ENCODE data around the gene ITK.

The ITK gene

GRCh38 chr5:157212307-157212706 is 31.7 kb downstream of the ITK start:
- DNase-seq (ENCODE audit: low read depth): no peak
- no peak overlapping the region for H3K4me3 ChIP-seq (ENCODE audit: low read length)
- no peak for TF ChIP-seq CTCF (IDR thresholded peaks at IDR 0.05; ENCODE audit: insufficient read depth, low read depth, low read length, missing control alignments)

DNA sequence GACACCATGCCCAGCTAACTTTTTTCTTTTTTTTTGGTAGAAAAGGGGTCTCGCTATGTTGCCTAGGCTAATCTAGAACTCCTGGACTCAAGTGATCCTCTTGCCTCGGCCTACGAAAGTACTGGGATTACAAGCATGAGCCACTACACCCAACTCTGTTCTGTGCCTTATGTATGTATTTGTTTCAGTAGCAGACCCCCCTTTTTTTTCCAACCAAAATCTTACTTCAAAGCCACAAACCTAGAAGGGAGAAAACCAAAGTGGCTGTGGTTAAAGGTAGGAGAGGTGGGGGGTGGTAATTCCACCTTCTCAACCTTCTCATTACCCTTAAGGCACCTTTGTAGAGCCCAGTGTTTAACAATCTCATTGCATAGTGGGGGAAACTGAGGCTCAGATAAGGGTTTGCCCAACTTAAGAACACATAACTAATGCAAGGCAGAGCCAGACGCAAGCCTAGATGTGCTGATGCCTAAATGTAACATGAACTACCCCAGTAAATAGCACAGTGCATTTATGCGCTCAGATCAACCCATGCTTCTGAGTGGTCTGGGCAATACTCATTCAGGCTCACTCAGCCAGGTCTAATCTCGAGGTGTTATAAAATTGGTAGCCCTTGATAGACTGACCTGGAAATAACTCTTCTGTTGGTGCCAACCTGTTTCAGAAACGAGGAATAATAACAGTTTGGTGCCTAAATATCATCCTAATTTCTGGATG is 33.0 kb downstream of the ITK start:
- DNase-seq (ENCODE audit: low read depth): no peak
- no peak for TF ChIP-seq CTCF (IDR thresholded peaks at IDR 0.05; ENCODE audit: insufficient read depth, low read depth, low read length, missing control alignments)
- H3K4me3 ChIP-seq (ENCODE audit: low read length): no peak overlapping the region

DNA sequence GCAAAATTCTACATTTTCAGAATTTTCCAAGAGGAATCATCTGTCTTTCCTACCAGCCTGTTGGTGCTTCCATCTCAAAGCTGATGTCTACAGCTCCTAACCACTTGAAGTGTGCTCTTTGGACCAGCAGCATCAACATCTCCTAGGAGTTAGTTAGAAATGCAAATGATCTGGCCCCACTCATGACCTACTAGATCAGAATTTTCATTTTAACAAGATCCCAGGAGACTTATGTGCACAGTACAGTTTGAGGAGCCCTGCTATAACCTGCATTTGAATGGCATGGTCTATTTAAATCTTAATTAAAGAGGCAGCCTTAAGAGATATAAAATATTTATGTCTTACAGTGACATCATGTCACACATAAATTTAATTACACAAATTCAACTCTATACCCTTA is 33.8 kb downstream of the ITK start:
- DNase-seq (ENCODE audit: low read depth): no peak
- TF ChIP-seq CTCF (IDR thresholded peaks at IDR 0.05; ENCODE audit: insufficient read depth, low read depth, low read length, missing control alignments): no peak
- H3K4me3 ChIP-seq (ENCODE audit: low read length): no peak overlapping the region

GRCh38 chr5:157214861-157215513 is 34.3 kb downstream of the ITK start:
- DNase-seq (ENCODE audit: low read depth): no peak
- H3K4me3 ChIP-seq (ENCODE audit: low read length): no peak overlapping the region
- no peak for TF ChIP-seq CTCF (IDR thresholded peaks at IDR 0.05; ENCODE audit: insufficient read depth, low read depth, low read length, missing control alignments)

GRCh38 chr5:157215514-157216167 is 35.0 kb downstream of the ITK start:
- DNase-seq (ENCODE audit: low read depth): no peak
- TF ChIP-seq CTCF (IDR thresholded peaks at IDR 0.05; ENCODE audit: insufficient read depth, low read depth, low read length, missing control alignments): no peak
- H3K4me3 ChIP-seq (ENCODE audit: low read length): no peak overlapping the region

DNA sequence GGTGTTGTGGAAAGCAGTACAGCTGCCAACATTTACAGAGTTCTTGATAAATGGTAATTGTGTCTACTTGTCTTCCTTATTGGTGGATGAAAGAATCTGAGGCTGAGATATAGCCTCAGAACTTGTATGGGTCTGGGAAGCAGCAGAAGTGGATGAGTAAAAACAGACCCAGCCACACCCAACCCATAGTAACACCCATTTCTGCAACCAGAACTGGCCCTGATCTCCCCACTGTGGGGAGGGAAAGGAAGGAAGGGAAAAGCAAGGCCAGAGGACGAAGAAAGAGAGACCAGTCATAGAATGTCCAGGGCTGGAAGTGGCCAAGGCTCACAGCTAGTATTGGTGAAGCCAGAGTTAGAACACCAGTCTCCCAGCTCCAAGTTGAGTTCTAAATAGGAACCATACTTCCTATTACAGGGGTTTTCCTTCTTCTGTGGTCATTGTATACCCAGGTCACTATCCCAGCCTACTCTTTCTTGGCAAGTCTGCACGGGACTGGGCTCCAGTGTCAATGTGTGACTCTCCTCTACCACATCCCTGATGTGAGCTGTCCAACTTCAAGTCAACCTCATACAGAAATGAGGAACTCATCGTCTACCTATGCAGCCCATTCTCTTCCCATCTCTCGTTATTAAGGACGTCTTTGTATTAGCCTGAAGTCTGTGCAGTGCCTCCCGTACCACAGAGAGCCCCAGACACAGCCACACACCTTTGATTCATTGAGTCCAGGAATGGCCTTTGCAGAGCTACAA is 35.9 kb downstream of the ITK start:
- no peak for TF ChIP-seq CTCF (IDR thresholded peaks at IDR 0.05; ENCODE audit: insufficient read depth, low read depth, low read length, missing control alignments)
- DNase-seq (ENCODE audit: low read depth): no peak
- H3K4me3 ChIP-seq (ENCODE audit: low read length): no peak overlapping the region

All from epithelial cell of esophagus (primary cell).